Amniotic epithelial cell (primary cell): ENCODE results near the gene TLCD1.

Source experiments
- DNase-seq: peaks from one replicate; pipeline ENCODE4 v3.0.0-alpha.2; 2010; ENCODE audit warnings: low read depth

TLCD1 gene

DNA sequence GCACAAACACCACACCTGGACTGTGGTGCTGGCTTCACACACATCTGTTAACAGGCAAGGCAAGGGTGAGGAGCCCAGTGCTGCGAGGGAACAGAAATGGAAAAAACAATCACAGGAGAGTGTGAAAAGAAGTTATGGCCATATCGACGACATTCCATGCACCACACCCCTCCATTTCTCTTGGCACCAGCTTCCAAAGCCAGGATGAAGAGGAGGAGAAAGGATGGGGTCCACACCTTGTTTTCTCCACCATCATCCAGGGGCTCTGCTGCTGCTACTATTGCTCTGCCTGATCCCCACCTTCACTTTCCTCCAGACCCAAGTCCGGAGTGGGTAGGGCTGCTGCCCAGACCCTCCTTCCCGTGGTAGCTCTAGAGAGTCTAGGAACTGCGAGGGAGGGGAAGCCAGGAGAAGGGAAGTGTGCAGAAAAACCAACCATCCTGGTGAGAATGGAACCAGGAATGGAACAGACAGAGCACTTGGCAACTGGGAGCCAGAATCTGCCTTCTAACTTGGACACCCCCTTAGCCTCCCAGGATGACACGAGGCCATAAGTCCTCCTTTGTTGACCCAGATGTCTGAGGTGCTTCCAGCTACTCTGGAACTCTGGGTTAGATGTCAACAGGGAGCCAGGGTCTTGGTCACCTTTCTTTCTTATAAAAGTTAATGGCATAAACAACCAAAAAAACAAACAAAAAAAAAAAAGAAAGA, 13.2 kb downstream of the TLCD1 start:
- no peak for DNase-seq

DNA sequence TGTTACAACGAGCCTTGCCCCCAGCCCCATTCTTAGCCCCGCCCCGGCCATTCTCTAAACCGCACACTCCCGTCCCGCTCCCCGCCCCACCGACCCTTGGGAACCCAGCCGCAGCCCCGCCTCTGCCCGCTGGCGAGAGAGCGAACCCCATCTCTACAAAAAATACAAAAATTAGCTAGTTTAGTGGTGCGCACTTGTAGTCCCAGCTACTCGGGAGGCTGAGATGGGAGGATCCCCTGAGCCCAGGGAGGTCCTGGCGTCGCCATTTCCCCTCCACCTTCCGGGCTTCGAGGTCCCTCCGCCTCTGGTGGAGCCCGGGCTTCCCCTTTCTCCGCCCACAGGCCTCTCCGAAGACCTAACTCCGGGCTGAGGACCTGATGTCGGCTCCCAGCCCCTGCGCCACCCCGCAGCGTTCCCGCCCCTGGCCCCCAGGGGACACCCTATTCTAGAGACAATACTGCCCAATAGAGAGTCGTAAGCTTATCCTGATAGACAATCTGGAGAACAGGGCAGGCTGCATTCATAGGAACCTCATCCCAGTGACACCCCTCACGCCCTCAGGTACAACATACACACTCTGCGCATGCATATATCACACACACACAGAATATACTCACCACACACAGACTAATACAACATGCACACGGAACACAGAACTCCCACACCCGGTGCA, 13.9 kb downstream of the TLCD1 start:
- no peak for DNase-seq

DNA sequence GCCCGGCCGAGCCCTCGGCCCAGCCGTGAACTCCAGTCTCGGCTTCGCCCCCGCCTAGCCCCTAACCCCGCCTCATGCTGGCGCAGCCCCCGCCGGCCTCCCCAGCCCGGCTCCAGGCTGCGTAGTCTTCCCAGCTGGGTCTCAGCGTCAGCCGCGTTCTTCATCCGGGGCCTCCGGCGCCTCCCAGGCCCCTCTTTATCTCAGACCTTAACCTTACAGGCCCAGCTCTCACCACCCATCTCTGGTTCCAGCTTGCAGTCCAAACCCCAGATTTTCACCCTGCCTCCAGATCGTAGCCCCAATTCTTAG, 14.4 kb downstream of the TLCD1 start, which contains the start of gene PROCA1:
TSS of gene PROCA1 (minus strand) at position 166 of the 309 bp plus-strand sequence. CDS start 228 bp downstream, outside the sequence.
- DNase-seq: no peak

DNA sequence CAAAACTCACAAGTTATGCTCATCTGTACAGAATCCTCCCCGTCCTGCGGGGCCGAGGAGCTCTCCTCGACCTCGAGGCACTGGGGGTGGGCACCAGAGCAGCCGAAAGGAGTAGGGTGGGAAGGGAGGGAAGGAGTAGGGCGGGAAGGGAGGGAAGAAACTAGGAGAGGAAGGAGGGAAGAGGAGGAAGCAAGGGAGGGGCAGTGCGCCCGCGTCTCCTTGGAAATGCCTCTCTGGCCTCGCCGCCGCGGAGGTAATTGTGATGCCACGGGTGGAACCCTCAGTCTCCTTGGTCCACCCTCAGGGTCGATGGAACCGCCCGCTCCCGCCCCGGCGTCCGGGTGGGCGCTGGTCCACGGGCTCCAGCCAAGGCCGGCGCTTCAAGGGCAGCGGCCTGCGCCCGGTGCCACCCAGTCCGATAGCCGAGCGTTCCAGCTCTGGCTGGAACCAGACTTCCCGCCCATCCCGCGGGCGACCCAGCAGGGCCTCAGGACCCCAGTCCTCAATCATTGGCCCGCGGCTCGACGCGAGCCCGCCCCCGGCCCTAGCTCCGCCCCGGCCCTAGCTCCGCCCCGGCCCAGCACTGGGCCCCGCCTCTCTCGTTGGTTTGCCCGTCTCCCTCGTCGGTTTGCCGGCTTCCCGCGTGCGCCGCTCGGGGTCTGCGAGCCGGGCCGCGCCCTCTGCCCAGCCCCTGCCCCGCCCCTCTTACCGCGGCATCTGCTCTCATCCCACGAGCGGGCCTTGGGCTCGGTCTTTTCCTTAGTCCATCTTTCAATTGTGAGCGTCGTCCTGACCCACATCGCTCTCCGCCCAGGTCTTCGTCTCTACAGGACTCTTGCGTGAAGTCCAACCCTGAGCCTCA, 14.9 kb downstream of the TLCD1 start:
- peak; percentile 81 for DNase-seq

DNA sequence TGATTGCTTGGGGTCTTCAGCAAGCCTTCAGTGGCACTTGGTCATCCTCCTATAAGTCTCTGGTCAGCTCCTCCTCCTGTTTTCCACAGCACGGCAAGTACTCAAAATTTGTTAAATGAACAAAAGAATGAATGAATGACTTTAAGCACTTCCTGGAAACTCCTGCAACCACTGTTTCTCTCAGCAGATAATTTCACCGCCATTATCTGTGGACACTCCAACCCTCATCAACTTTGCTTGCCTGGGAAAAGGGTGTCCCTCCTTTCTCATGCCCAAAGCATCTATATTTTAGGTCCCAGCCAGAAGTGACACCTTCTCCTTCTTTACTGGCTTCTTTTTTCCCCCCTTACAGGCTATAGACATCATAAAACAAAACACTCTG, 18.7 kb downstream of the TLCD1 start:
- DNase-seq: no peak

DNA sequence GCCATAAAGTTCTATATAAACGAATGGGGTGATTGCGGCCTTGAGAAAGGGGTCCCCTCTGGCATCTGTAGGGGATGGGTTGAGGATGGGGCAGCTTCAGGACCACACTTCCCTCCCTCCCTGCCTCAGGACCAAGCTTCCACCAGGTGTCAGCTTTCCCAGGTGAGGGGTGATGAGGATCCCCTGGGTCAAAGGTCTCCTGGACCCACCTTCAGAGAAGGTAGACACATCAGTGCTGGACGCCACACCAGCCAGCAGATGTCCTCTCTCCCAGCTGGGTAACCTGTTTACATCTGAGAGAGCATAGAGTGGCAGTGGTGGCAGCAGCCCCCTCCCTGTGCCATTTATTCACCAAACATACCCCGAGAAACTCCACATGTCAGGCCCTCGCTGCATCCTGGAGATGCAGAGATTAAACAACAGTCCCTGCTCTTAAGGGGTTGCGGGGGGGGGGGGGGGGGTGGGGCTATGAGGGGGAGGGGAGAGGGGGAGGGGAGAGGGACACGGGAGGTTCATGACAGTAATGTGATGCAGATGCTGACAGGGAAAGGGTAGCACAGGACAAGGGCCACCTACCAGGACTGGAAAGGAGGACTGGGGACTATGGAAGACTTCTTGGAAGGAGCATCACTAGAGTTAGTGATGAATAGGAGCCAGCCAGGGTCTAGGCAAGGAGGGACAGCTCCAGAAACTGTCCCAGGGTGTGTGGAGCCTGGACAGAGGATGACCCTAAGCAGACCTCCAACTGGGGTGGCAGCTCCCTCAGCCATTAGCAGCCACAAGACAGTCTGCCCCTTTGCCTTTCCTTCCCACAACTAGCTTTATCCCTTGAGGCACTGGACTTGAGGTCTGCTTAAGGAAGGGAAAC, 19.3 kb downstream of the TLCD1 start:
- DNase-seq: no peak

DNA sequence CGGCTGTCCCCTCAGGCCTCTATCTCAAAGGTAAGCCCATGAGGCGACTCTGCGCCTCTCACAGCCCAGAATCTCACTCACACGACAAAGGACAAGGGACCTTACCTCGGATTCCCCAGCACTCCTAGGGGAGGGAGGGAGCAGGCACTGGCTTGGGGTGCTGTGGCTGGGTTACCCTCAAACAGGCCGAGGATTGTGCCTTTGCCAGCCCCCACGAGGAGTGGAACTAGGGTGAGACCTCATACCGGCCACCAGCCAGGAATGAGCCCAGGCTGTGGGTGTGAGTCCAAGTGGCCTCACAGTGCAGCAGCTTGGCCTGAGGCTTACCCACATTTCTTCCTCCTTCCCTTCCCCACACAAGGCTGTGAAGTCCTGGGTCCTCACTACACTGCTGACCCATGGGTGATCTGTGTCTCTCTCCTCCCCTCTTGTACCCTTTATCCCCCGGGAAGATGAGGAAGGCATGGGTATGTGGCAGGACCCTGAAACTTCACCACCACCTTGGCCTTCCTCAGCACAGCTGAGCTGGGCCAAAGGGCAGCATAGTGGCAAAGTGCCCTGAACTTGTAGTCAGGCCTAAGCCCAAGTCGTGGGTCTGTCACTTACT, 20.2 kb downstream of the TLCD1 start:
- no peak for DNase-seq

DNA sequence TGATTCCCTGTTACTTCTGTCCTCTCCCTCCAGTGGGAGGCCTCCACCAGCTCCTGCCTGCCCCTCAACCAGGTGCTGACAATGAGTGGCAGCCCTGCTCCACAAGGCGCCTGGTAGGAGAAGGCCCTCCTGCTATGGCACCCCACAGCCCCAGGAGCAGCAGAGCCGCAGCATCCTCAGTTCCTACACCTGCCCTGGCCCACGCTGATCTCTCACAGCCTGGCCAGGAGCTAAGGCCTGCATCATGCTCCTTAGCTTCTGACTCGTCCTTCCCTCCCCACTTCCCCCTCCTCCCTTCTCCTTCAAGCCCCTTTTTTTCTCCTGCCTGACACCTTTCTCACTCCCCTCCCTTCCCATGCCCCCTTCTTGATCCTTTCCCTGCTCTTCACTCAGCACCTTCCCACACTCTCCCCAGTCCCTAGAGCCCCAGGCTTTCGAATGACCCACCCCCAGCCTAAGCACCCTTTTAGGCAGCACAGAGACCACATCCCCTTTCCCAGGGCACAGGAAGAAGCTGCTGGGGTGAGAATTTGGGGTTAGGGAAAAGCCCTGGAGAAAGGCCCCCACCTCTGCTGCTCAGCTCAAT, 20.9 kb downstream of the TLCD1 start:
- DNase-seq: no peak

DNA sequence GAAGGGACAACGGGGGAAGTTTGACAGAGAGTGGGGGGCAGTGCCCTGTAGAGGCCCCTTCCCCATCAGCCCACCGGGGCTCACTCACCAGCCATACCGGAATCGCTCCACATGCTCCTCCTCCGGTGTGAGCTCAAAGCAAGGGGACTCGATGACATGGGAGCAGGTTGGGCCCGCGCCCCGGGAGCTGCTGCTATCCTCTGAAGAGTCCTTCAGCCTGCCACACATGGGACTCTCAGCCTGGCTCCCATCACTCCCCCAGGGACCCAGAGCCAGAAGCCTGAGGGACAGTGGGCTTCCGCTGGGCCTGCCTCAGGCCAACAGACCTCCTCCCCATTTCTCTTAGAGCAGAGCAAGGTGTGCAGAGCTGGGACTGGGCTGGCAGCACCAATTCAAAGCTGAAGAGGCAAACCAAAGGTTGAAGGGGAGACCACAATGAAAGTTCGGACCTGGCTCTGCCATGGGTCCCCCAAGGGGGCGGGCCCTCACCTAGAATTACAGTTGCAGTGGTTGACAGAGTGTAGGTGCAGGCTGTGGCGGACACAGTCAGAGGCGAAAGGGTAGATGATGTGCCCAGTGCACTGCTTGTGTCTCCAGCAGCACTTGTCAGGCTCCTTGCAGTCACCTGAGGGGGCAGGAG, 21.7 kb downstream of the TLCD1 start:
- DNase-seq: no peak

DNA sequence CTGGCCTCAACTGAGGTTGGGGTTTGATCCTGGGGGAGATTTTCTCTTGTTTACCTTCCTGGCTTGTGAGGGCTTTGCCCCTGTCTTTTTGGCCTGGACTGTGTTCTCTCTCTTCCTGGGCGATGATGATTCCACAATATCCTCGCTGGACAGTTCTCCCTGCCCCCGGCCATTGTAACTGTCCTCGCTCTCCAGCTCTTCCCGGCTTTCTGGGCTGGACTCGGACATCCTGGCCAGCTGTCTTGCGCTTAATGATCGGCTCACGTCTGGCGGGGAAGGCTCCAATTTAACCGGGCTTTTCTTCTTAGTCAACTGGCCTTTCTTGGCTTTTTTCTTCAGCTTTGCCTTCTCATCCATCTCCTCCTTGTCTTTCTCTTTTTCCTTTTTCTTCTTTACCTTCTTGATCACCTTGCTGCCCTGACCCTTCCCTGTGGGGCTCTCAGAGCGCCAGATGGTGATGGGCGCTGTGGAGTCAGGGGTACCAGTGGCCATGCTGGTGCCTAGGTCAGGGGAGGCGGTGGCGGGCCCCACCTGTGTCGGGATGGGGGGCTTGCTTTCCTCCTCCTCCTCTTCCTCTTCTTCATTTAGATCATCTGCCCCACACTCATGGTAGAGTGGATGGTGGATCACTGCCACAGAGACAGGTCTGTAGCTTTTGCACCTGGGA, 22.3 kb downstream of the TLCD1 start:
- no peak for DNase-seq

DNA sequence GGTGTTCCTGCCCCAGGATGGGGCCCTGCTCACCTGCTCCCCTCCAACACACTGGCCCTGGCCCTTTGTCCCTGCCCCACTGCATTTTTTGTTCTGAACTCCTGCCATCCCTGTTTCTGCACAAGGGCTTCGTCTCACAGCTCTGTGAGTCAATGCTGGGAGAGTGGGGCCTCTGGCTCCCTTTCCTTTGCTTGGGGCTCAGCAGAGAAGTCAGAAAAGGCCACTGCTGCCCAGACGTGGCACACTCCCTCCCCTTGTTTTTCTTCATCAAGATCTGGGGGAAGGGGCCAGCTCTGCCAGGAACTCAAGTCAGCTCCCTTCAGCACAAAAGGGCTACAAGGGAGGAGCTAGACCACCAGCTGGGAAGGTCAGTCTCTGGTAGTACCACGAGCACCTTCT, 23.3 kb downstream of the TLCD1 start:
- DNase-seq: no peak

DNA sequence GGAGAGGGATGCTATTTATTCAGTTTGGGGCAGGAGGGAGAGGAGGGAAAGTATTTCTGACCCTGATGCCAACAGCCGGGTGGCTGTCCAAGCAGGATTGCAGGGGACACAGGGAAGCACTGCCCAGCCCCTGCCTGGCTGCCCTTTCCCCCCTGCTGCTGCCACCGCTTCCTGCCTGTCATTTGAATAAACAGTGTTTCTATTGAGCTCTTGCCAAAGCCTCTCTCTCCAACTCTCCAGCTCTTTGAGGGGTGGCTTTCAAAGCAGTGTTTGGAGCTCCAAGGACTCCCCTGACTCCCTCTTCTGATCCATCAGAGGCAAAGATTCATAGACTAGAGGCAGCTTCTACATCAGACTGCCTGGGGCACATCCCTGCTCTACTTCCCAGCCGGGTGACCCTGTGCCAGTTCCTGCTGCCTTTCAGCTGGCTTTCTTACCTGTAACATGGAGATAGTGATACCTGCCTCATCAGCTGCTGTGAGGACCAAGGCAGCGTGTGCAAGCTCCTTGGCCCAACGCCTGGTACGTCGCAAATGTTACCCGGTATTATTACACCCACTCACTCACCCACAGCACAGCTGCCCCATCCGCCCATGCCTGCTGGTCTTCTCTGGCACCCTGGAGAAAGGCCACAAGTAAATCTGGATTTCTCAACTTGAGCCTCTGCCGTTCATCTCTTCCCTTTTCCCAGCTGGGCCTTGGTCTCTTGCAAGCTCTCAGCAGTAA, 23.8 kb downstream of the TLCD1 start:
- DNase-seq: no peak

DNA sequence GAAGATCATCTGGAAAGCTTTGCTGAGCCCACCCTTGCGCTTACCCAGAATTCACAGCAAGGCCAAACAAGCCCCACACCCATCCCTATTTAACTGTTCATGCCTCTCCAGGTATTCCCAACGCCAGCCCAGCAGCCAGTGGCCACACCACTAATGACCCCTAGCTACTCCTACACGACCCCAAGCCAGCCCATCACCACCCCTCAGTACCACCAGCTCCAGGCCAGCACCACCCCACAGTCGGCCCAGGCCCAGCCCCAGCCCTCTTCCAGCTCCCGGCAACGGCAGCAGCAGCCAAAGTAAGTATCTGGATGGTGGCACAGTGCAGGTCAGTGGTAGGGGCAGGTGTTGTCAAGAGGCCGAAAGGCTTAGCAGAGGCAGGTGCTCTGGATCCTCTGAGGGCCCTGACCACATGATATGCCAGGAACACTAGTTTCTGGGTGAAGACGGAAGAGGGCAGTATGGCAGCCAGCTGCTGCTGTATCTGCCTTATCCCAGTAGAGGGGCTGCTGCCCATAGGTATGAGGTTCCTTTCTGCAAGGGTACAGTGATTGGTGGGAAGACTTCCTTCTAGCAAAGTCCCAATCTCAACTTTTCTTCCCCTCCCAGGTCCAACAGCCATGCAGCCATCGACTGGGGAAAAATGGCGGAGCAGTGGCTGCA, 25.1 kb downstream of the TLCD1 start:
- no peak for DNase-seq

DNA sequence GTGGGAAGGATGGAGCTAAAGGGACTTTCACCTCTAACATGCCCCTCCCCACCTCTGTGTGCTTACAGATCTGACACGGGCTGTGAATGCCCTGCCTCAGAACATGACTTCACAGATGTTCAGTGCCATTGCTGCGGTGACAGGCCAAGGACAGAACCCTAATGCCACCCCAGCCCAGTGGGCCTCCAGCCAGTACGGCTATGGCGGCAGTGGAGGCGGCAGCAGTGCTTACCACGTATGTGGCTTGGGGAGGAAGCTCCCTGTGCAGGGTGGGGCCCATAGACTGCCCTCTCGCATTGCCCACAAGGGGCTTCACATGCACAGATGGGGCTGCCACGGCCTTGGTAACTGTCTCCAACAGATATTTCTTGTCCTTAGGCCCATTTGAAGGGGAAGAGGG, 25.8 kb downstream of the TLCD1 start:
- DNase-seq: no peak

DNA sequence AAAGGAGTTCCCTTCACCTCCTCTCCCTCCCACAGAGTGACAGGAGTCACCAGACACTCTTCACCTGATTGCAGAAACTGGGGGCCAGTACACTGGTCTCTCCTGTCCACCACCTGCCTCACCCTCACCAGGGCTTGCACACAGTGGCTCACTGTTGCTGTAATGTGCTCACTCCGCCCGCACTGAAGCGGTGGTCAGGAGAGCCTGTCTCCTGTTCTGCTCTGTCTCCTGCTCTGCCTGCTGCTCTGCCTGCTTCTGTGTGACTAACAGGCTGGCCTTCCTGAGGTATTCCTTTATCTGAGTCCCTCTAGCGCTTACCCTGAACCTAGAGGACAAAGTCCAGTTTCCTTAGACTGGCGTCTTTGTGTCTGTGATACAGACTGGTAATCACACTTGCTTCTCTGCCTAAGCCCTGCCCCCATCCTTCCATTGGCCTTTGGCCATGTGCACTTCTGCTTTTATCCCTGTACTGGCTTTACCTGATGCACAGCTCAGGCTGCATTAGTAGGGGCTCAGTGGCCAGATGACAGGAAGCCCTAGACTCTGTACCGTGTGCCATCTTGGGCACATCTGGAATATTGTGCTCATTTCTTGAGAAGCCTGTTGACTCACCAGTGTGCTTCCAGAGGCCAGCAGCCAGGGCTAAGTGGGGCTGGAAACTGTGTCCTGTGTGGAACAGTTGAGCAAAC, 27.6 kb downstream of the TLCD1 start:
- DNase-seq: no peak

DNA sequence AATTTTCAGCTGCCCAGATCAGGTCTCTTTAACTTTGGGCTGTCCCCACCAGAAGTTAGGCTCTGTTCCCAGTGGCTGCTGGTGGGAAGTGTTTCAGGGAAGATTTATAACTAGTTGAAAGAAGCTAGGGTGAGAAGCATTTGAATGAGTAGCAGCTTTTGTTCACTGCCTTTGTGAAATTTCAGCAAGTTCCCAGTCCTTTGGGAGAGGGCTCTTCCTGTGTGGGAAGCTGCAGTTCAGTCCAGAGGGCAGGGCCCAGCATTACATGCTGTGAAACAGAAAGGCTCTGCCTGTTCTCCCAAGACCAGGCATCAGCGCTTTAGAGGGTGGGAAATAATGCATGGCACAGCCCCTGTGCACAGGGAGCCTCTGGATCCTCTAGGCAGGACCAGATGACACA, 32.2 kb downstream of the TLCD1 start:
- DNase-seq: no peak

DNA sequence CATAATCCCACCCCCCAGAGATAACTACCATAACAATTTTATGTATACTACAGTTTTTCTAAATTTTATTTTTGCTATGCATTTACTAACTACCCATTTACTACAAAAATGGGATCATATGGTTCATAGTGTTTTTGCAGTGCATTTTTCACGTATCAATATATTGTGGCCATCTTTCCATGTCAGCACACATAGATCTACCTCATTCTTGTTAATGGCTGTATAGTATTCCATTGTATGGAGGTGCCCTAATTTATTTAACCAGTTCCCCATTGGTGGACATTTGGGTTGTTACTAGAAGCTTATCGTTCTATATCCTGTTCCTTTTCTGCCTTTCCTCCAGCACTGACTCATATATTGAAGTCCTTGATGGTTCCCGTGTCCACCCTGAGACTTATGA, 37.0 kb downstream of the TLCD1 start:
- DNase-seq: no peak

DNA sequence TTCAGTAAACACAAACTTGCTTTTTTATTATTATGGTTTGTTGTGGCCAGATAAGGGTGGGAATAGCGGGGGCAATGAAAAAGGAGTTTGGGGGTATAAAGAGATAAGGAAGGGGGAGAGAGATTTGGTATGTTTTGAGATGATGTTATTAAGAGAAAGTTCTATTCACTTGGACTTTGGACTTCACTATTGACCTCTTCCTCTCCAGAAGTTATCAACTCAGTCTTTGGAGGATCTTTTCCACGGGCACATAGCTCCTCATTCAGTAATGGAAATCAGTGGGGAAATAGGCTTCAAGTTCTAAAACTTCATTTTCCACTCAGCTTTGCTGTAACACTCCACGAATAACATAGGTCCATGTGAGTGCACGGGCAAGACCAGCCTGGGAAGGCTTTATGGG, 37.6 kb downstream of the TLCD1 start:
- DNase-seq: no peak
